K562 (cell line): Measurements from ENCODE around the gene PLA2G4D. TPM values are rescaled to one million over a fixed set of nuclear protein-coding genes. Genes with fewer than 3 reads are reported as not detected.

Source experiments
- ARID2 ChIP-seq: fragments of 450-650 bp; IDR thresholded peaks from 2 replicates; pipeline ENCODE4 v1.6.1; 2017; ENCODE audit warnings: antibody characterized with exemption, mild to moderate bottlenecking
- ASH1L ChIP-seq: fragments of 450-650 bp; IDR thresholded peaks from 2 replicates; pipeline ENCODE4 v1.6.1; 2018; ENCODE audit warnings: borderline replicate concordance, mild to moderate bottlenecking, low read depth; ENCODE audit not compliant: partially characterized antibody
- BHLHE40 ChIP-seq: IDR thresholded peaks from 2 replicates; pipeline ENCODE4 v1.6.1; 2011; ENCODE audit warnings: low read length, improper control_type of control experiment
- CBFA2T2 ChIP-seq: fragments of 450-650 bp; conservative IDR thresholded peaks from 2 replicates; pipeline ENCODE4 v1.6.1; 2017; ENCODE audit warnings: mild to moderate bottlenecking
- DEAF1 ChIP-seq: fragments of 450-650 bp; formaldehyde crosslinking; IDR thresholded peaks from 2 replicates; pipeline ENCODE4 v1.4.0; 2020; ENCODE audit warnings: mild to moderate bottlenecking, moderate library complexity
- GATAD2B ChIP-seq: fragments of 450-650 bp; IDR thresholded peaks from 2 replicates; pipeline ENCODE4 v1.6.1; 2017; ENCODE audit warnings: mild to moderate bottlenecking, borderline replicate concordance
- KLF1 ChIP-seq: fragments of 450-650 bp; IDR thresholded peaks from 2 replicates; pipeline ENCODE4 v1.6.1; 2016; ENCODE audit warnings: missing genetic modification characterization, missing compliant biosample characterization
- MITF ChIP-seq: IDR thresholded peaks from 2 replicates; pipeline ENCODE4 v1.6.1; 2014; ENCODE audit warnings: antibody characterized with exemption
- MXI1 ChIP-seq: IDR thresholded peaks from 2 replicates; pipeline ENCODE4 v1.6.1; 2011; ENCODE audit warnings: low read depth, mild to moderate bottlenecking, improper control_type of control experiment, low read length
- NEUROD1 ChIP-seq: fragments of 150-350 bp; IDR thresholded peaks from 2 replicates; pipeline ENCODE4 v1.6.1; 2014; ENCODE audit warnings: borderline replicate concordance, low read length, low read depth; ENCODE audit not compliant: partially characterized antibody
- NUFIP1 ChIP-seq: fragments of 450-650 bp; IDR thresholded peaks from 2 replicates; pipeline ENCODE4 v1.6.1; 2018; ENCODE audit not compliant: partially characterized antibody
- PCBP2 ChIP-seq: fragments of 200-400 bp; formaldehyde crosslinking; IDR thresholded peaks from 2 replicates; pipeline ENCODE4 v1.6.1; 2018; ENCODE audit warnings: low read length, low read depth, mild to moderate bottlenecking, moderate library complexity; ENCODE audit not compliant: poor library complexity, severe bottlenecking
- PTRF ChIP-seq: fragments of 450-650 bp; IDR thresholded peaks from 2 replicates; pipeline ENCODE4 v1.6.1; 2016; ENCODE audit warnings: mild to moderate bottlenecking, missing genetic modification characterization, missing compliant biosample characterization
- RB1 ChIP-seq: fragments of 450-650 bp; IDR thresholded peaks from 2 replicates; pipeline ENCODE4 v1.6.1; 2017; ENCODE audit warnings: low read depth, mild to moderate bottlenecking
- SMC3 ChIP-seq: conservative IDR thresholded peaks from 2 replicates; pipeline ENCODE4 v1.6.1; 2011; ENCODE audit warnings: low read depth, low read length, improper control_type of control experiment; ENCODE audit not compliant: insufficient read depth
- XRCC5 ChIP-seq: fragments of 200-400 bp; formaldehyde crosslinking; IDR thresholded peaks from 2 replicates; pipeline ENCODE4 v1.6.1; 2017; ENCODE audit warnings: low read depth, mild to moderate bottlenecking, low read length
- ZNF407 ChIP-seq: fragments of 450-650 bp; IDR thresholded peaks from 2 replicates; pipeline ENCODE4 v1.6.1; 2016; ENCODE audit warnings: low read depth
- ZNF445 ChIP-seq: fragments of 250-450 bp; sonication (Bioruptor Pico); IDR thresholded peaks from 2 replicates; pipeline ENCODE4 v1.4.0; 2020; ENCODE audit warnings: low read depth, mild to moderate bottlenecking, moderate library complexity
- polyA plus RNA-seq, 8 experiments: library from polyadenylated mRNA; depleted of rRNA in 4 of 8; stranded (reverse) in 5 of 8; unstranded in 3 of 8; fragments of >200 nt; fragmentation: Nextera tagmentation in 2 of 8; fragmentation: Illumina TruSeq in 1 of 8; extraction: Ambion mirVana in 2 of 8; extraction: Trizol in 1 of 8; gene quantifications; 2 replicates each; pipeline versions ENCODE4 v1.2.1 to v1.2.3, GENCODE V29; 2011 to 2014; ENCODE audit warnings: inconsistent platforms in 1 of 8, missing spikeins in 1 of 8
- total RNA-seq, 7 experiments: library from RNA; depleted of rRNA in 6 of 7; stranded (reverse); fragments of >200 nt in 6 of 7; fragmentation: Illumina TruSeq in 2 of 7; extraction: Trizol in 2 of 7; gene quantifications; 2 replicates each; pipeline versions ENCODE4 v1.2.1 to v1.2.3, GENCODE V29; 2011 to 2021; ENCODE audit warnings: low replicate concordance in 1 of 7

The PLA2G4D gene
- total and polyA plus RNA-seq, 9 of the 15 experiments (the other 6 are each of a cell fraction or from before 2014, with no cell fraction given) = 0.04 TPM; not detected in 8

GRCh38 chr15:42133886-42134502, 39.6 kb upstream of the PLA2G4D start (continued):
- TF ChIP-seq ZNF407 = no peak
- TF ChIP-seq KLF1 (tag) = no peak
- no peak for TF ChIP-seq MXI1
- no peak for TF ChIP-seq GATAD2B
- TF ChIP-seq CBFA2T2 = no peak
- no peak for TF ChIP-seq NUFIP1
- no peak for TF ChIP-seq ZNF445 (CRISPR knock-in tag)
- no peak for TF ChIP-seq MITF
- TF ChIP-seq XRCC5 = 0 out of 2 replicates have a peak, but pooled peaks have one; percentile 67
- TF ChIP-seq PCBP2 = no peak
- TF ChIP-seq NEUROD1 = peak; percentile 38
- peak; percentile 70; the same call in 1 of the 2 replicates for TF ChIP-seq ARID2
- no peak for TF ChIP-seq ASH1L
- TF ChIP-seq DEAF1 (CRISPR knock-in tag) = peak; percentile 9; the same call in 1 of the 2 replicates
- peak; percentile 58; the same call in 1 of the 2 replicates for TF ChIP-seq RB1
- no peak for TF ChIP-seq PTRF (tag)
- peak; percentile 72 for TF ChIP-seq SMC3
- peak; percentile 9; the same call in 1 of the 2 replicates for TF ChIP-seq BHLHE40
